ENCODE measurements around the gene P2RX5.
"Not testable (repeated sequence)": the region's sequence is repeated elsewhere in the genome, so short reads cannot be mapped to it uniquely, and the experiment has no call there.

P2RX5 gene

GRCh38 chr17:3710951-3711383 lies 15.0 kb upstream of the P2RX5 start:
- DNase-seq, result no peak

- no peak for DNase-seq
Observed at GRCh38 chr17:3708366-3708765, 12.4 kb upstream of the P2RX5 start.

GRCh38 chr17:3705718-3705984 lies 9.7 kb upstream of the P2RX5 start:
- not testable (repeated sequence) for DNase-seq

GRCh38 chr17:3704931-3705717 lies 9.2 kb upstream of the P2RX5 start:
- no peak for DNase-seq

GRCh38 chr17:3702041-3702539 lies 6.1 kb upstream of the P2RX5 start:
- DNase-seq, result not testable (repeated sequence)

- no peak for DNase-seq
Observed at GRCh38 chr17:3699951-3700350, 4.0 kb upstream of the P2RX5 start.

GRCh38 chr17:3698139-3698538 lies 2.2 kb upstream of the P2RX5 start:
- DNase-seq, result no peak

GRCh38 chr17:3697103-3697476 lies 1.1 kb upstream of the P2RX5 start:
- no peak for DNase-seq

- no peak for DNase-seq
Observed at GRCh38 chr17:3695129-3695722, 729 bp downstream of the P2RX5 start.

- DNase-seq, result no peak
Observed at GRCh38 chr17:3693829-3694231, 2.1 kb downstream of the P2RX5 start.

GRCh38 chr17:3693141-3693540 lies 2.8 kb downstream of the P2RX5 start:
- DNase-seq, result no peak

GRCh38 chr17:3692346-3692745 lies 3.6 kb downstream of the P2RX5 start:
- no peak for DNase-seq

GRCh38 chr17:3691617-3692067 lies 4.3 kb downstream of the P2RX5 start:
- no peak for DNase-seq

- DNase-seq, result no peak
Observed at GRCh38 chr17:3690094-3690715, 5.8 kb downstream of the P2RX5 start.

- no peak for DNase-seq
Observed at GRCh38 chr17:3689262-3690093, 6.5 kb downstream of the P2RX5 start.

GRCh38 chr17:3688852-3689261 lies 7.1 kb downstream of the P2RX5 start:
- no peak for DNase-seq

GRCh38 chr17:3688027-3688553 lies 7.9 kb downstream of the P2RX5 start:
- DNase-seq, result no peak

GRCh38 chr17:3685174-3685573 lies 10.8 kb downstream of the P2RX5 start:
- DNase-seq, result no peak

GRCh38 chr17:3683054-3683511 lies 12.9 kb downstream of the P2RX5 start:
- DNase-seq, result no peak

- DNase-seq, result no peak
Observed at GRCh38 chr17:3682033-3682432, 13.9 kb downstream of the P2RX5 start.

GRCh38 chr17:3681565-3681964 lies 14.4 kb downstream of the P2RX5 start:
- no peak for DNase-seq

GRCh38 chr17:3681057-3681456 lies 14.9 kb downstream of the P2RX5 start:
- DNase-seq, result no peak
